CD14-positive monocyte (primary cell): ENCODE results near the gene CDK11B. TPM values are rescaled to one million over a fixed set of nuclear protein-coding genes. Genes with fewer than 3 reads are reported as not detected.
"Not testable (repeated sequence)": the region's sequence is repeated elsewhere in the genome, so short reads cannot be mapped to it uniquely, and the experiment has no call there.

Experiments used
- DNase-seq, 3 donors: peaks; one replicate each; pipeline ENCODE4 v3.0.0-alpha.2; 2011 to 2022
- H2AFZ ChIP-seq: 2 replicates; pipeline ENCODE4 v1.6.0; 2012; ENCODE audit warnings: mild to moderate bottlenecking, low read depth, low read length, inconsistent platforms; ENCODE audit not compliant: insufficient read depth, poor library complexity, severe bottlenecking
- H3K27ac ChIP-seq, 2 donors: 1 replicate in 1 of 2; 2 replicates in 1 of 2; pipeline ENCODE4 v1.5.1; 2012 to 2013; ENCODE audit warnings: low read length in 2 of 2, control low read depth in 1 of 2, inconsistent platforms in 1 of 2, low read depth in 1 of 2, mild to moderate bottlenecking in 1 of 2
- H3K27me3 ChIP-seq, 2 donors: one replicate each; pipeline versions ENCODE4 v1.6.0 to v1.6.1; 2011 to 2013; ENCODE audit warnings: low read length in 2 of 2; ENCODE audit not compliant: control insufficient read depth in 2 of 2, insufficient read depth in 2 of 2
- H3K36me3 ChIP-seq, 2 donors: replicated peaks in 1 of 2; 1 replicate in 1 of 2; 2 replicates in 1 of 2; pipeline versions ENCODE4 v1.5.1 to v1.6.1; 2012 to 2013; ENCODE audit warnings: low read length in 2 of 2, control low read depth in 1 of 2, inconsistent platforms in 1 of 2, mild to moderate bottlenecking in 1 of 2; ENCODE audit not compliant: insufficient read depth in 2 of 2, control insufficient read depth in 1 of 2
- H3K4me1 ChIP-seq, 2 donors: 1 replicate in 1 of 2; 2 replicates in 1 of 2; pipeline versions ENCODE4 v1.5.1 to v1.6.1; 2012 to 2013; ENCODE audit warnings: low read length in 2 of 2, control low read depth in 1 of 2, inconsistent platforms in 1 of 2, mild to moderate bottlenecking in 1 of 2, moderate library complexity in 1 of 2; ENCODE audit not compliant: insufficient read depth in 2 of 2, control insufficient read depth in 1 of 2
- H3K4me2 ChIP-seq: replicated peaks from 2 replicates; pipeline ENCODE3; 2012; ENCODE audit warnings: low read length, moderate library complexity, mild to moderate bottlenecking; ENCODE audit not compliant: poor library complexity, severe bottlenecking; ENCODE audit errors: extremely low read depth
- H3K4me3 ChIP-seq, 3 experiments: fragments of 200-600 bp in 1 of 3; sonication (generic) in 1 of 3; replicated peaks in 1 of 3; 1 replicate in 2 of 3; 2 replicates in 1 of 3; pipeline ENCODE4 v1.5.1; 2011 to 2013; ENCODE audit warnings: low read length in 3 of 3, mild to moderate bottlenecking in 3 of 3, control low read depth in 2 of 3, low read depth in 2 of 3, inconsistent platforms in 1 of 3, moderate library complexity in 1 of 3
- H3K79me2 ChIP-seq: 2 replicates; pipeline ENCODE4 v1.6.0; 2012; ENCODE audit warnings: mild to moderate bottlenecking, control low read depth, inconsistent platforms, low read length, moderate library complexity; ENCODE audit not compliant: insufficient read depth
- H3K9ac ChIP-seq: 2 replicates; pipeline ENCODE4 v1.6.0; 2017; ENCODE audit warnings: low read length, mild to moderate bottlenecking; ENCODE audit not compliant: insufficient read depth, poor library complexity, severe bottlenecking
- H3K9me3 ChIP-seq, 2 donors: replicated peaks in 1 of 2; 1 replicate in 1 of 2; 2 replicates in 1 of 2; pipeline versions ENCODE4 v1.5.1 to v1.6.1; 2012 to 2013; ENCODE audit warnings: low read length in 2 of 2, control low read depth in 1 of 2; ENCODE audit not compliant: control insufficient read depth in 1 of 2, insufficient read depth in 1 of 2
- H4K20me1 ChIP-seq: 2 replicates; pipeline ENCODE4 v1.6.0; 2012; ENCODE audit warnings: mild to moderate bottlenecking, low read length, control low read depth, moderate library complexity; ENCODE audit not compliant: insufficient read depth
- H3K27ac Mint-ChIP-seq, 7 donors: one replicate each; pipeline ENCODE4 v1.8.0; 2020; ENCODE audit warnings: mild to moderate bottlenecking in 7 of 7, mixed read lengths in 7 of 7, moderate library complexity in 6 of 7, inconsistent platforms in 2 of 7
- H3K27me3 Mint-ChIP-seq, 3 donors: one replicate each; pipeline ENCODE4 v1.8.0; 2021 to 2022; ENCODE audit warnings: low read depth in 3 of 3, mild to moderate bottlenecking in 3 of 3, mixed read lengths in 3 of 3, moderate library complexity in 3 of 3, inconsistent platforms in 1 of 3
- H3K36me3 Mint-ChIP-seq, 2 donors: one replicate each; pipeline ENCODE4 v1.8.0; 2020; ENCODE audit warnings: mixed read lengths in 2 of 2, inconsistent platforms in 1 of 2, mild to moderate bottlenecking in 1 of 2
- H3K4me1 Mint-ChIP-seq: one replicate; pipeline ENCODE4 v1.8.0; 2020; ENCODE audit warnings: mild to moderate bottlenecking, mixed read lengths
- H3K4me3 Mint-ChIP-seq, 2 donors: one replicate each; pipeline ENCODE4 v1.8.0; 2020; ENCODE audit warnings: mild to moderate bottlenecking in 2 of 2, mixed read lengths in 2 of 2, moderate library complexity in 1 of 2
- H3K9me3 Mint-ChIP-seq, 7 donors: one replicate each; pipeline ENCODE4 v1.8.0; 2020 to 2022; ENCODE audit warnings: mixed read lengths in 7 of 7, mild to moderate bottlenecking in 6 of 7, moderate library complexity in 6 of 7, inconsistent platforms in 2 of 7
- WGBS: methylation state at CpG from one replicate; pipeline ENCODE4 v1.1.5; 2013; ENCODE audit warnings: missing lambda C conversion rate; ENCODE audit not compliant: insufficient coverage; 5-methylcytosine and 5-hydroxymethylcytosine counted together
- intact Hi-C, 2 donors: fragments of 100-400 bp; cut with micrococcal nuclease; formaldehyde crosslinking; loops; one replicate each; pipeline versions ENCODE4 v1.15.0 to v1.15.1; 2023
- polyA plus RNA-seq, 3 donors: library from polyadenylated mRNA; depleted of rRNA in 1 of 3; unstranded in 2 of 3; stranded (reverse) in 1 of 3; fragments of 300-500 nt in 2 of 3; fragments of >200 nt in 1 of 3; fragmentation: Illumina TruSeq in 2 of 3; gene quantifications; 1 replicate in 2 of 3; 2 replicates in 1 of 3; pipeline ENCODE4 v1.2.3, GENCODE V29; 2012 to 2021

Gene CDK11B
- polyA plus RNA-seq, 3 donors, result 2.5 to 12.7 (median 6.6) TPM

DNA sequence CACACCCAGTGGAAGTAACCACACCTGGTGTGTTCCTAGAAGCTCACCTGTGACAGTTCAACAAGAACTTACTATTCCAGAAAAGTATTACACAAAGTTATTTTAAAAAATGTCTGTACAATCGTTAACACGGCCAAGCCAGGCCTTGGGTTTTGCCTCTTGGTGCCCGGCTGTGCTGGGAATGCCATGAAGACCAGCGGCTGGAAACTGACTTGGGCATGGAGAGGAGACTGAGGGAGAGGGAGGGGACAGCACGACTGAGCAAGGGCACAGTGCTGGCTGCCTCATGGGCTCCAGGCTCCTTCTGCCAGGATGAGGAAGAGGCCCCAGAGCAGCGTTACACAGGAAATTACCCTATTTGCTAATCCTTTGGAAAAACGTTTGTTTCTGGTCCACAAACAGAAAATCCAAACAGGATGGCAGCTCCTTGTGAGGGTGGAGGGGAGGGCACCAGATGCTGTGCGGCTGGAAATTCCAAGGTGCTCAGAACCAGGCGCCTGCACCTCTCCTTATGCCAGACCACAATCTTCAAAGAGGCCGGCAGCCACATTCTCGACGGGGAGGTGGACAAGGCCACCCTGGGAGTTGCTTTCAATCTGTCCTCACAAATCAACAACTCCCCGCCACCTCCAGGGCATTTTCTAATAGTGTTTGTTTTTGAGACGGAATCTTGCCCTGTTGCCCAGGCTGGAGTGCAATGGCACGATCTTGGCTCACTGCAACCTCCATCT lies 4.2 kb upstream of the CDK11B start:
- H3K9me3 Mint-ChIP-seq, intact Hi-C loops, DNase-seq, H3K9ac ChIP-seq, H3K4me3 ChIP-seq, H3K4me3 Mint-ChIP-seq, H3K79me2 ChIP-seq, H2AFZ ChIP-seq, H3K4me1 ChIP-seq, H3K9me3 ChIP-seq, H3K4me2 ChIP-seq, H4K20me1 ChIP-seq, H3K27me3 Mint-ChIP-seq, H3K27me3 ChIP-seq: not testable (repeated sequence)
- WGBS, result 66% methylated on average over 5 of the region's 15 CpGs
- H3K27ac Mint-ChIP-seq, result peak overlapping the region in 4 of 7 donors; percentile 41 to 84 (median 72)
- H3K36me3 ChIP-seq, result peaks cover 23 to 28% of the 10 kb centered on the region in 2 donors
- H3K36me3 Mint-ChIP-seq, result peaks cover 15 to 33% of the 10 kb centered on the region in 2 donors
- H3K4me1 Mint-ChIP-seq, result peaks cover 16% of the 10 kb centered on the region
- H3K27ac ChIP-seq, result peak overlapping the region; percentile 28 to 53

DNA sequence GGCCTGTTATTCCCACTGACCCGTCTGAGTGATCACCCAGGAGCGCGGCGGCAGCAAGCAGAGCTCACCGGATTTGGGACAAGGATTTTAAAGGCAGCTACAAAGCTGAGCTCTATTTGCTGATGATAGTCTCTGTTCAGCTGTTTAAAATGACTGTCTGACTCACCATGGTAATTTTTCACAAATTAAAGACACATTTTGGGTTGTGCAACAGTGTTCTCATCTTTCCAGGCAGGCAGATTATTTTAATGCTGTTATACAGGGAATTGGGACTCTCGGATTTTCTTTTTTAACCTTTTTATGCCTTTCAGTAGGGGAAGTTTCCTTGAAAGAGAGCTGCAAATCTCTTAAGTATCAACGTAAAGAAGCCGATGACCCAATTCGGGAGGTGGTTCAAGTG lies 3.6 kb upstream of the CDK11B start:
- H3K9me3 Mint-ChIP-seq, H3K27me3 ChIP-seq, H3K9me3 ChIP-seq, DNase-seq, H4K20me1 ChIP-seq, H3K27me3 Mint-ChIP-seq, H3K9ac ChIP-seq, H3K79me2 ChIP-seq, H3K4me2 ChIP-seq, H3K4me3 ChIP-seq, H2AFZ ChIP-seq, intact Hi-C loops, H3K4me3 Mint-ChIP-seq: not testable (repeated sequence)
- Mint-ChIP-seq H3K4me1 (peaks cover 18% of the 10 kb centered on the region), H3K36me3 (peaks cover 13 to 28% of the 10 kb centered on the region in 2 donors), H3K27ac (peak overlapping the region in 3 of 7 donors; percentile 10 to 84 (median 80))
- 67% methylated on average over 3 of the region's 9 CpGs for WGBS
- peak overlapping the region in 1 of 2 donors; percentile 53 for H3K27ac ChIP-seq
- H3K36me3 ChIP-seq, result peaks cover 20 to 23% of the 10 kb centered on the region in 2 donors
- peaks cover 9 to 11% of the 10 kb centered on the region in 2 donors for H3K4me1 ChIP-seq

DNA sequence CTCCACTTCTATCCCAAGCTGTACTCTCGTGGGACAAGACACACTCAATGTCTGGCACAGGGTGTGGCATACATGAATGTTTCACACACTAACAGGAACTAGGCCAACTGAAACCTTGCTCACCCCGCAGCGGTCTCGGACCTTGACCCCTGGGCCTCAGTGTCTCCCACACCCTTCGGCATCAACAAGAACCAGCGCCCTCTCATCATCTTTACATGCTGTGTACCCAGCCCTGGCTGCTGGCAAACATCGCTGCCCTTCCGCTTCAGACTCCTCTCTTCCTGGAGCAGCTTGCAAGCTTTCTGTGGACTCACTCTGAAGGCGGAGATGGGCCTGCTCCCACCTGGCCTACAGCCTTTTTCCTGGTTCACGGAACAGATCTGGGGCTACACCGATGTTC lies 10.5 kb downstream of the CDK11B start:
- H3K27ac ChIP-seq, result not testable (repeated sequence)

DNA sequence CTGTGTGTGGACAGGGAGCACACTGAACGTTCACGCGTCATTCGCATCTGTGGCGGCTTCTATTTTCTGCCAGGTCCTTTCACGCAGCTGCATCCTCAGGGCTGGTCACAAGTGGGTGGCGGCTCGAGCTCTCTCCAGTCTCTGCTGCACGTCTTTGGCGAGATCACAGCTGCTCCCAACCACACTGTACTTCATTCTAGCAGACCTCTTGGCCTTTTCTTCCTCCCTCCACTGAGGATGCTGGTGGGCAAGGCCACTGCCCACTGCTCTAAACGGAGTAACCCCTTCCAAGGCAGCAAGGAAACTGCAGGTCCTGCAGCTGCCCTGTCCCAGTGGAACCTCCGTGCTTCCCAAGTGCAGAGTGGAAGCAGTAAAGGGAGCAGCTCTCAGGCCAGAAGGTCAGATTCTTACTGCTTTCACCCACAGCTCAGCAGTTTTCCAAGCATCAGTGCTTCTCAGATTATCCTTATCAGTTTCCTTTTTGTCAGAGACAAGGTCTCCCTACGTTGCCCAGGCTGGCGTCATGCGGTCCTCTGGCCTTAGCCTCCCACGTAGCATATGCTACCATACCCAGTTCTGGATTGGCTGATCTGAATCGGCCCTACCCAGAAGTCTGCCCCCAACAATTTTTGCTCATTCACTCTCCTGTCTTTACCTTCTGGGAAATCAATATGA lies 11.1 kb downstream of the CDK11B start:
- DNase-seq, H3K27me3 ChIP-seq, H3K79me2 ChIP-seq, H3K9me3 Mint-ChIP-seq, H3K27me3 Mint-ChIP-seq, H2AFZ ChIP-seq, H3K9ac ChIP-seq, intact Hi-C loops, H3K4me3 ChIP-seq, H3K4me2 ChIP-seq, H3K4me1 ChIP-seq, H4K20me1 ChIP-seq, H3K4me3 Mint-ChIP-seq, H3K27ac ChIP-seq, H3K9me3 ChIP-seq, H3K4me1 Mint-ChIP-seq: not testable (repeated sequence)
- H3K36me3 ChIP-seq, result peaks cover 45 to 63% of the 10 kb centered on the region in 2 donors
- WGBS, result 95% methylated on average over 7 of the region's 17 CpGs
- peaks cover 57 to 69% of the 10 kb centered on the region in 2 donors for H3K36me3 Mint-ChIP-seq
- peak overlapping the region in 1 of 7 donors; percentile 27 for H3K27ac Mint-ChIP-seq

More for the DNA sequence above, 10.5 kb downstream of the CDK11B start:
- H3K4me2 ChIP-seq, H3K9me3 Mint-ChIP-seq, H4K20me1 ChIP-seq, H3K27me3 Mint-ChIP-seq, intact Hi-C loops, H3K9me3 ChIP-seq, H3K4me1 ChIP-seq, DNase-seq, H2AFZ ChIP-seq, H3K27ac Mint-ChIP-seq, H3K4me3 Mint-ChIP-seq, H3K27me3 ChIP-seq, H3K9ac ChIP-seq, H3K4me3 ChIP-seq, H3K79me2 ChIP-seq, H3K4me1 Mint-ChIP-seq: not testable (repeated sequence)
- peaks cover 46 to 69% of the 10 kb centered on the region in 2 donors for H3K36me3 ChIP-seq
- H3K36me3 Mint-ChIP-seq, result peaks cover 58 to 74% of the 10 kb centered on the region in 2 donors
- 97% methylated on average over 11 of the region's 11 CpGs for WGBS
